HEK293 (cell line): ENCODE results near the gene SYDE2.

Experiments
- CTCF ChIA-PET: fragments of 350-600 bp; formaldehyde crosslinking; extraction: SDS; loops from one replicate; lab custom pipeline; 2021; ENCODE audit warnings: antibody characterized with exemption; lab: Yijun Ruan, JAX
- POLR2A ChIA-PET: fragments of 300-600 bp; formaldehyde crosslinking; extraction: SDS; loops from one replicate; lab custom pipeline; 2020; ENCODE audit warnings: antibody characterized with exemption, inconsistent platforms; lab: Yijun Ruan, JAX
- H3K27ac ChIP-seq: fragments of 200-500 bp; sonication (Bioruptor generic); 2 replicates; pipeline ENCODE4 v1.5.1; 2014; ENCODE audit warnings: low read depth, low read length, control low read depth, inconsistent platforms; ENCODE audit errors: extremely low read depth
- H3K36me3 ChIP-seq, 2 experiments: fragments of 200-500 bp in 1 of 2; sonication (Bioruptor generic) in 1 of 2; 1 replicate in 1 of 2; 2 replicates in 1 of 2; pipeline ENCODE4 v1.5.1; 2014 to 2017; ENCODE audit warnings: inconsistent platforms in 2 of 2, low read length in 2 of 2; ENCODE audit not compliant: control insufficient read depth in 2 of 2, insufficient read depth in 1 of 2
- H3K4me1 ChIP-seq: fragments of 200-500 bp; sonication (Bioruptor generic); 2 replicates; pipeline ENCODE4 v1.5.1; 2014; ENCODE audit warnings: mild to moderate bottlenecking, low read length, inconsistent platforms; ENCODE audit not compliant: control insufficient read depth, insufficient read depth
- H3K4me3 ChIP-seq: 2 replicates; pipeline ENCODE4 v1.5.1; 2011; ENCODE audit warnings: low read depth, mild to moderate bottlenecking, control low read depth, low read length, moderate library complexity
- H3K9me3 ChIP-seq: fragments of 200-500 bp; sonication (Bioruptor generic); 2 replicates; pipeline ENCODE4 v1.5.1; 2014; ENCODE audit warnings: low read depth, low read length, inconsistent platforms; ENCODE audit not compliant: control insufficient read depth, insufficient read depth
- FEZF1 ChIP-seq: fragments of 450-650 bp; formaldehyde crosslinking; IDR thresholded peaks from 2 replicates; pipeline ENCODE4 v1.5.1; 2016; ENCODE audit warnings: missing biosample characterization, missing genetic modification characterization
- PRDM6 ChIP-seq: fragments of 450-650 bp; formaldehyde crosslinking; IDR thresholded peaks from 2 replicates; pipeline ENCODE4 v1.5.1; 2017; ENCODE audit warnings: missing biosample characterization, missing genetic modification characterization
- ZBTB8A ChIP-seq: fragments of 450-650 bp; formaldehyde crosslinking; IDR thresholded peaks from 2 replicates; pipeline ENCODE4 v1.5.1; 2016; ENCODE audit warnings: missing biosample characterization, missing genetic modification characterization
- ZFHX2 ChIP-seq: fragments of 450-650 bp; formaldehyde crosslinking; conservative IDR thresholded peaks from 2 replicates; pipeline ENCODE4 v1.5.1; 2016; ENCODE audit warnings: missing biosample characterization, missing genetic modification characterization
- ZIC2 ChIP-seq: fragments of 450-650 bp; formaldehyde crosslinking; IDR thresholded peaks from 2 replicates; pipeline ENCODE4 v1.5.1; 2016; ENCODE audit warnings: missing biosample characterization, missing genetic modification characterization
- ZNF335 ChIP-seq: fragments of 450-650 bp; formaldehyde crosslinking; conservative IDR thresholded peaks from 2 replicates; pipeline ENCODE4 v1.5.1; 2016; ENCODE audit warnings: missing biosample characterization, missing genetic modification characterization
- ZNF48 ChIP-seq: fragments of 450-650 bp; formaldehyde crosslinking; IDR thresholded peaks from 2 replicates; pipeline ENCODE4 v1.5.1; 2016; ENCODE audit warnings: missing biosample characterization, missing genetic modification characterization
- ZNF530 ChIP-seq: fragments of 450-650 bp; formaldehyde crosslinking; IDR thresholded peaks from 2 replicates; pipeline ENCODE4 v1.5.1; 2016; ENCODE audit warnings: low read depth, missing biosample characterization, missing genetic modification characterization
- ZNF548 ChIP-seq: fragments of 450-650 bp; formaldehyde crosslinking; IDR thresholded peaks from 2 replicates; pipeline ENCODE4 v1.5.1; 2016; ENCODE audit warnings: missing biosample characterization, missing genetic modification characterization
- ZNF561 ChIP-seq: fragments of 450-650 bp; IDR thresholded peaks from 2 replicates; pipeline ENCODE4 v1.5.1; 2018; ENCODE audit warnings: missing biosample characterization, missing genetic modification characterization, borderline replicate concordance
- ZNF610 ChIP-seq: fragments of 450-650 bp; formaldehyde crosslinking; IDR thresholded peaks from 2 replicates; pipeline ENCODE4 v1.5.1; 2016; ENCODE audit warnings: missing biosample characterization, missing genetic modification characterization, borderline replicate concordance
- ZNF654 ChIP-seq: fragments of 450-650 bp; formaldehyde crosslinking; IDR thresholded peaks from 2 replicates; pipeline ENCODE4 v1.5.1; 2016; ENCODE audit warnings: low read depth, missing biosample characterization, missing genetic modification characterization
- ZNF768 ChIP-seq: fragments of 450-650 bp; formaldehyde crosslinking; IDR thresholded peaks from 2 replicates; pipeline ENCODE4 v1.5.1; 2018; ENCODE audit warnings: missing biosample characterization, mild to moderate bottlenecking, missing genetic modification characterization
- ZSCAN16 ChIP-seq: fragments of 450-650 bp; formaldehyde crosslinking; IDR thresholded peaks from 2 replicates; pipeline ENCODE4 v1.5.1; 2016; ENCODE audit warnings: missing biosample characterization, missing genetic modification characterization
- TF ChIP-seq, protein P1 (sequence below): fragments of 450-650 bp; formaldehyde crosslinking; IDR thresholded peaks from 2 replicates; pipeline ENCODE4 v1.5.1; 2016; ENCODE audit warnings: missing biosample characterization, missing genetic modification characterization

Gene SYDE2

DNA sequence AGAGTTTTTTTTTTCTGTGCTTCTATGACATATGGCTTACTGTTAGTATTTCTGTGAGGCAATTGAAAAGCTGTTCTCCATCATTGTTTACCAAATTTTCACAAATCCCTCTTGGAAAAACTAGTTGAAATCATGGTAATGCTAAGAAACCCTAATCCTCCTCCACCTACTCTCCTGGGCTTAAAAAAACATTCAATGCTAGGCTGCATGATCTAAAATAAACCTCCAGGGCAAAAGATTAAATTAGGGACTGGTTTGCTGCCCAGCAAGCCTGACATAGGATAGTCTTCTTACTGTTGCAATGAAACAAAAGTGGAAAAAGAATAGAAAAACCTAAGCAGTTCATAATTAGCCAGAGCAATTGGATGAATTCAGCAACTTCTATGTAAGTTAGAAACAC is 42.6 kb upstream of the SYDE2 start:
- CTCF ChIA-PET = interaction anchor here (0.6 to 2.4 kb wide), 8 partner anchors 8 to 298 kb away, joined by 3 to 15 read pairs (median 4); no protein-coding TSS in a partner anchor

DNA sequence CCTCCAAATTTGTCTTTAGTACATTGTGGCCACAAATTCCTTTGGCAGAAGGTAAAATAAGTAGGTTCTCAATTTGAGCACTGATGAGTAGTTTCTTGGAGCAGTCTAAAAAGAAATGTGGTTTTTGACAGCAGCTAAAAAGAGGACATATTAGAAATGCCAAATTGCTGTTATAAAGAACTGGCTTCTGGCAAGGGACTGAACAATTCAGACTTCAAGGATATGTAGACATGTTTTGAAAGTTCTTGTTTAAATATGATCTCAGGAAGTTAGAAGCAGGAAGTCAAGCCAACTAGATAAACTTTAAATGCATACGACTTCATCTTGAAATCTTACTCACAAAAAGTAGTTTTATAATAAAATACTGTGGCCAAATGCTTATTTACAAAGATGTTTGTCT is 39.8 kb upstream of the SYDE2 start:
- TF ChIP-seq ZNF335 (tag by site-specific recombination) (0 out of 2 replicates have a peak, but pooled peaks have one; percentile 10), ZNF48 (no peak), ZNF561 (0 out of 2 replicates have a peak, but pooled peaks have one; percentile 3)
- ChIA-PET CTCF (interaction anchor here (0.7 to 2.0 kb wide), 6 partner anchors 10 to 479 kb away, joined by 3 to 20 read pairs (median 5); no protein-coding TSS in a partner anchor), POLR2A (interaction anchor here (0.7 to 1.3 kb wide), 4 partner anchors 16 to 296 kb away, joined by 3 to 7 read pairs (median 4); partner anchors contain the start of genes BCL10 and SYDE2)
- Histone ChIP-seq H3K36me3 (no peaks in the 10 kb centered on the region), H3K4me1 (peaks cover 11% of the 10 kb centered on the region), H3K4me3 (no peak overlapping the region), H3K9me3 (no peaks in the 10 kb centered on the region), H3K27ac (no peak overlapping the region; the same call in 1 of the 2 replicates)

More for the DNA sequence above, 42.6 kb upstream of the SYDE2 start:
- H3K4me1 ChIP-seq = peaks cover 11% of the 10 kb centered on the region
- TF ChIP-seq ZNF548 (tag by site-specific recombination) (no peak), PRDM6 (tag by site-specific recombination) (peak; percentile 97), ZFHX2 (peak; percentile 12; the same call in 1 of the 2 replicates)
- TF ChIP-seq, all 188 proteins: peak for 2
- H3K4me3 ChIP-seq = no peak overlapping the region
- H3K9me3 ChIP-seq = no peaks in the 10 kb centered on the region
- H3K27ac ChIP-seq = no peak overlapping the region
- no peaks in the 10 kb centered on the region for H3K36me3 ChIP-seq
- POLR2A ChIA-PET = no interaction called here

- peak; percentile 33; the same call in 1 of the 2 replicates for TF ChIP-seq ZNF768
- TF ChIP-seq ZNF335 (tag by site-specific recombination) = peak; percentile 58
- TF ChIP-seq ZNF530 (tag by site-specific recombination) = no peak
- 0 out of 2 replicates have a peak, but pooled peaks have one; percentile 42 for TF ChIP-seq ZNF561
- no peak; the same call in 1 of the 2 replicates for TF ChIP-seq ZNF610 (tag by site-specific recombination)
- TF ChIP-seq ZIC2 (tag by site-specific recombination) = peak; percentile 78
- TF ChIP-seq ZNF48 = no peak
- TF ChIP-seq ZSCAN16 (tag by site-specific recombination) = no peak
- TF ChIP-seq ZNF654 (tag by site-specific recombination) = peak; percentile 42; the same call in 1 of the 2 replicates
- TF ChIP-seq, protein P1, sequence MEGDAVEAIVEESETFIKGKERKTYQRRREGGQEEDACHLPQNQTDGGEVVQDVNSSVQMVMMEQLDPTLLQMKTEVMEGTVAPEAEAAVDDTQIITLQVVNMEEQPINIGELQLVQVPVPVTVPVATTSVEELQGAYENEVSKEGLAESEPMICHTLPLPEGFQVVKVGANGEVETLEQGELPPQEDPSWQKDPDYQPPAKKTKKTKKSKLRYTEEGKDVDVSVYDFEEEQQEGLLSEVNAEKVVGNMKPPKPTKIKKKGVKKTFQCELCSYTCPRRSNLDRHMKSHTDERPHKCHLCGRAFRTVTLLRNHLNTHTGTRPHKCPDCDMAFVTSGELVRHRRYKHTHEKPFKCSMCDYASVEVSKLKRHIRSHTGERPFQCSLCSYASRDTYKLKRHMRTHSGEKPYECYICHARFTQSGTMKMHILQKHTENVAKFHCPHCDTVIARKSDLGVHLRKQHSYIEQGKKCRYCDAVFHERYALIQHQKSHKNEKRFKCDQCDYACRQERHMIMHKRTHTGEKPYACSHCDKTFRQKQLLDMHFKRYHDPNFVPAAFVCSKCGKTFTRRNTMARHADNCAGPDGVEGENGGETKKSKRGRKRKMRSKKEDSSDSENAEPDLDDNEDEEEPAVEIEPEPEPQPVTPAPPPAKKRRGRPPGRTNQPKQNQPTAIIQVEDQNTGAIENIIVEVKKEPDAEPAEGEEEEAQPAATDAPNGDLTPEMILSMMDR = peak; percentile 41; the same call in 1 of the 2 replicates
- 0 out of 2 replicates have a peak, but pooled peaks have one; percentile 13 for TF ChIP-seq FEZF1 (tag by site-specific recombination)
- TF ChIP-seq PRDM6 (tag by site-specific recombination) = peak; percentile 95
- peak; percentile 30; the same call in 1 of the 2 replicates for TF ChIP-seq ZBTB8A (tag by site-specific recombination)
- no peak overlapping the region; the same call in 1 of the 2 replicates for H3K27ac ChIP-seq
- CTCF ChIA-PET = interaction anchor here (0.7 to 2.0 kb wide), 8 partner anchors 9 to 479 kb away, joined by 3 to 20 read pairs (median 5); no protein-coding TSS in a partner anchor
- POLR2A ChIA-PET = interaction anchor here (0.5 to 1.3 kb wide), 5 partner anchors 15 to 295 kb away, joined by 3 to 7 read pairs (median 4); partner anchors contain the start of genes BCL10 and SYDE2
- peaks cover 11% of the 10 kb centered on the region for H3K4me1 ChIP-seq
- no peaks in the 10 kb centered on the region for H3K36me3 ChIP-seq
- no peak overlapping the region for H3K4me3 ChIP-seq
- H3K9me3 ChIP-seq = no peaks in the 10 kb centered on the region
These were observed 39.4 kb upstream of the SYDE2 start for GRCh38 chr1:85240174-85240601.
